ENCODE results near the gene ENGASE. TPM values are rescaled to one million over a fixed set of nuclear protein-coding genes. Genes with fewer than 3 reads are reported as not detected.

ENGASE gene
- total and polyA plus RNA-seq, 8 donors, result 13.9 to 86.5 (median 21.6) TPM

DNA sequence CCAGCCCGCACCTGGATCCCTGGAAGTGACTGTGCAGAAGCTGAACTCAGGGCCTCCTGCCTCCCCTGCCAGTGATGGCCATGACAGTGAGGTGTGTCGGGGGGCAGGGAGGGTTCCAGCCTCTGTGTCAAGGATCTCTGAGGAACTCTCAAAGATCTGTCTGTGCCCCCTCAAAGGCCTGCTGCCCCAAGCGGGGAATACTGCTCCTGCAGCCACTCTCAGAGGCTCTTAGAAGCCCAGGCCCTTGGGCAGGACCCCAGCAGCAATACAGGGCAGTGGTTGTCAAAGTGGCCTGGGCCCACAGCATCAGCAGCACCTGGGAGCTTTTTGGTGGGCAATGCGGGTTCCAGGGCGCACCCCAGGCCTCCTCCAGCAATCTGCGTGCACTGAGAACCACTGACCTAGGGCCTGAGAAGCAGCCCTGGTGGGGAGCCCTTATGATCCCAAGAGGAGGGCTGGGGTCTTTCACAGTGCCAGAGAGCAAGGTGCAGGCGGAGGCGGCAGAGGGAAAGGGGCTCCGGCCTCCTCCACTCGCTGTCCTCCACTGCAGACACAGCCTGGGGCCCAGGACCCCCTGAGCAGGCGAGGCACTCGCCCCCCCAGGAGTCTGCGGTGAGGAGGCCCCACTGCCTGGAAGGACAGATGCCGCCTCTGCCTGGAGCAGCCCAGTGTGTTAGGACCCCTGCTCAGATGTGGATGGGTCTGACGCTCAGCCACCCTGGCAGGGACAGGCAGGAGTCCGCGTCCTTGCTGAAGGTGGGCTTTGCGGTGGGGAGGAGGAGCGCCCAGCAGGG lies 42.1 kb downstream of the ENGASE start:
- no peaks in the 10 kb centered on the region for H3K36me3 ChIP-seq
- FAIRE-seq (no peak), DNase-seq (no peak), ATAC-seq (no peak)
- 77 to 86% methylated on average over 19 of the region's 19 CpGs for WGBS, 2 donors
- H3K9me3 ChIP-seq, result no peaks in the 10 kb centered on the region
- no peaks in the 10 kb centered on the region for H3K27me3 ChIP-seq
- H3K27ac ChIP-seq, result no peak overlapping the region
- TF ChIP-seq CTCF (IDR thresholded peaks at IDR 0.05), result no peak
- no peaks in the 10 kb centered on the region for H3K4me1 ChIP-seq
- intact Hi-C loops (cut with DNase I), result no loop called here
- H3K4me3 ChIP-seq, result no peak overlapping the region

GRCh38 chr17:79117905-79118487 lies 43.4 kb downstream of the ENGASE start:
- ATAC-seq, result no peak
- no peak for TF ChIP-seq CTCF (IDR thresholded peaks at IDR 0.05)
- WGBS, 2 donors, result 47 to 51% methylated on average over 21 of the region's 21 CpGs
- Histone ChIP-seq H3K36me3 (no peaks in the 10 kb centered on the region), H3K27me3 (no peaks in the 10 kb centered on the region), H3K27ac (no peak overlapping the region), H3K4me1 (no peaks in the 10 kb centered on the region), H3K9me3 (no peaks in the 10 kb centered on the region), H3K4me3 (no peak overlapping the region)
- intact Hi-C loops (cut with DNase I), result no loop called here
- FAIRE-seq, result no peak
- DNase-seq, result no peak

DNA sequence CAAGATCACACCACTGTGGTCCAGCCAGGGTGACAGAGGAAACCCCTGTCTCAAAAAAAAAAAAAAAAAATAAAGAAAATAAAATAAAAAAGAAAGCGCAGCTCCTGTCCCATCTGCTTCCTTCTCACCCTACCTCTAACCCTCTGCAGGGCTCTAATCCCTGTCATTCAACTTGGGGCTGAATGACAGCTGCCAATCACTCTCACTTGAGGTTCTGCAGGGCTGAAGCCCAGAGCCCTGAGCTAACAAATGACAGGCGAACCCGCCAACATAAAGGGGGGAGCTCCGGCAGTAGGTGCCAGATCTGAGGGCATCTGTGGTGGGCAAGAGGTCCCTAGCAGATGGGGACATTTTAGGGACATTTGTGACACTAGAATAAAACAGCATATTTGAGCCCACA lies 44.3 kb downstream of the ENGASE start:
- Histone ChIP-seq H3K4me1 (no peaks in the 10 kb centered on the region), H3K9me3 (no peaks in the 10 kb centered on the region), H3K36me3 (no peaks in the 10 kb centered on the region), H3K27me3 (no peaks in the 10 kb centered on the region), H3K4me3 (no peak overlapping the region), H3K27ac (no peak overlapping the region)
- intact Hi-C loops (cut with DNase I), result no loop called here
- WGBS, 2 donors, result 36 to 63% methylated on average over 4 of the region's 4 CpGs
- ATAC-seq, result no peak
- no peak for TF ChIP-seq CTCF (IDR thresholded peaks at IDR 0.05)
- DNase-seq, result no peak
- no peak for FAIRE-seq

- FAIRE-seq (no peak), DNase-seq (no peak), ATAC-seq (no peak)
- intact Hi-C loops (cut with DNase I), result no loop called here
- H3K27ac ChIP-seq, result no peak overlapping the region
- no peaks in the 10 kb centered on the region for H3K9me3 ChIP-seq
- H3K36me3 ChIP-seq, result no peaks in the 10 kb centered on the region
- no peak overlapping the region for H3K4me3 ChIP-seq
- no peak for TF ChIP-seq CTCF (IDR thresholded peaks at IDR 0.05)
- no peaks in the 10 kb centered on the region for H3K27me3 ChIP-seq
- no peaks in the 10 kb centered on the region for H3K4me1 ChIP-seq
- WGBS, 2 donors, result 70 to 79% methylated on average over 5 of the region's 5 CpGs
Observed at GRCh38 chr17:79120259-79120658, 45.6 kb downstream of the ENGASE start.

- 89 to 93% methylated on average over 8 of the region's 8 CpGs for WGBS, 2 donors
- TF ChIP-seq CTCF (IDR thresholded peaks at IDR 0.05), result no peak
- ATAC-seq, result no peak
- no peak overlapping the region for H3K27ac ChIP-seq
- no peaks in the 10 kb centered on the region for H3K9me3 ChIP-seq
- no peaks in the 10 kb centered on the region for H3K36me3 ChIP-seq
- H3K27me3 ChIP-seq, result peaks cover 0 to 3% (median 0%) of the 10 kb centered on the region in 4 donors
- no peak for DNase-seq
- H3K4me1 ChIP-seq, result no peaks in the 10 kb centered on the region
- FAIRE-seq, result no peak
- intact Hi-C loops (cut with DNase I), result no loop called here
- no peak overlapping the region for H3K4me3 ChIP-seq
Observed at GRCh38 chr17:79123988-79124387, 49.4 kb downstream of the ENGASE start.
